ENCODE measurements around the gene GYPE.
"Not testable (repeated sequence)": the region's sequence is repeated elsewhere in the genome, so short reads cannot be mapped to it uniquely, and the experiment has no call there.

The GYPE gene

GRCh38 chr4:143862716-143863115 is 42.6 kb downstream of the GYPE start:
- DNase-seq, result not testable (repeated sequence)

- no peak for DNase-seq
These were observed 46.9 kb downstream of the GYPE start for GRCh38 chr4:143858456-143858855.

- peak; percentile 43 for DNase-seq
These were observed 47.7 kb downstream of the GYPE start for GRCh38 chr4:143857391-143858336.

DNA sequence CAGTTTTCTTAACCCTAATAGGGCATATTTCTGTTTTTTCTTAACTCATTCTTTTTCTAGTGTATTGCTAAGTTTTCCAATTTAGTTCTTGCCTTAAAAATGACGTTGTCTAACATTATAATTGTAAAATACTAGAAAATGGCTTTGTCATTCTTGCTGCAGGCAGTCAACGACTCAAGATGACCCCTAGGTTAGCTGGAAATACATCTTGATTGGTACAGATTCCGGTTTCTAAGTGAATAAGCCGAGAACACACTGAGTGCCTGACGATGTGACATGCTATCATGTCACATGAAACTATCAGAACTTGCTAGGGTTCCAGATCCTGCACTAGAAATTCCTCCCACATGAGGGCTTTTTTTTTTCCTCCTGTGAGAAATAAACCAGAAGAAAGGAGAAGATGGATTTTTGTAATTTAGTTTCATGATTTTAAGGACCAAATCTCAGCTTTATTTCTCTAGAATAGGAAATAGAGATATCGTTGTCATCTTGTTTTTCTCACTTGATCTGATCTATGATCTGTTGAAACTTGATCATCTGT is 49.3 kb downstream of the GYPE start:
- DNase-seq, result peak; percentile 31

GRCh38 chr4:143854645-143855044 is 50.7 kb downstream of the GYPE start:
- DNase-seq, result peak; percentile 86

- DNase-seq, result peak; percentile 20
These were observed 56.1 kb downstream of the GYPE start for GRCh38 chr4:143849296-143849695.

GRCh38 chr4:143843506-143843832 is 61.9 kb downstream of the GYPE start:
- peak; percentile 32 for DNase-seq

- DNase-seq, result peak; percentile 26
These were observed 62.5 kb downstream of the GYPE start for GRCh38 chr4:143842624-143843505.

- DNase-seq, result not testable (repeated sequence)
These were observed 65.9 kb downstream of the GYPE start for GRCh38 chr4:143839413-143839812.

DNA sequence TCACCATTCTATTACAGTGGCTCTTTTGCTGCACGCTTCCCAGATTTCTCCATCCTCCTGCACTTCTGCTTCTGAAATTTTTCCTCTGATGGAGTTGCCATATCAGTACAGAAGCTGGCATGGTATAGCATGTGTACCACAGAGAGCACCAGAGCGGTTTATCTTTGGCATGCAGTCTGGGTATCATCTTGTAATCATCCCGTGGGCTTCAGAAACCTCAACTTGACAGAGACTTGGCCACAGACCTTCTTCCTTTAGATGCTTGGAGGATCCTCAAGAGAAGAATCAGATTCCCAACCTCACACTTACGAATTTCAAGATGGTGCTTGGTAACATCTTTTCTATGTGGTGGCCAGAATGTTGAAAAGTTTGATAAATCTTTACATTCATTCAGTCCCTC is 71.2 kb downstream of the GYPE start:
- DNase-seq, result not testable (repeated sequence)

GRCh38 chr4:143833676-143834075 is 71.7 kb downstream of the GYPE start:
- DNase-seq, result not testable (repeated sequence)

DNA sequence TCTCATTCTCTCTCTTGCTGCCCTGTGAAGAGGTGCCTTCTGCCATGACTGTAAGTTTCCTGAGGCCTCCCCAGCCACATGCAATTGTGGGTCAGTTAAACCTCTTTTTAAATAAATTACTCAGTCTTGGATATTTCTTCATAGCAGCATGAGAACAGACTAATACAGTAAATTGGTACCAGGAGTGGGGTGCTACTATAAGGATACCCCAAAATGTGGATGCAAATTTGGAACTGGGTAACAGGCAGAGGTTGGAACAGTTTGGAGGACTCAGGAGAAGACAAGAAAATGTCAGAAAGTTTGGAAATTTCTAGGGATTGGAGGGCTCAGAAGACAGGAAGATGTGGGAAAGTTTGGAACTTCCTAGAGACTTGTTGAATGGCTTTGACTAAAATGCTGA is 74.8 kb downstream of the GYPE start:
- DNase-seq, result not testable (repeated sequence)

GRCh38 chr4:143829239-143829620 is 76.1 kb downstream of the GYPE start:
- DNase-seq, result not testable (repeated sequence)
